ENCODE measurements around the gene PRPF19.

PRPF19 gene

DNA sequence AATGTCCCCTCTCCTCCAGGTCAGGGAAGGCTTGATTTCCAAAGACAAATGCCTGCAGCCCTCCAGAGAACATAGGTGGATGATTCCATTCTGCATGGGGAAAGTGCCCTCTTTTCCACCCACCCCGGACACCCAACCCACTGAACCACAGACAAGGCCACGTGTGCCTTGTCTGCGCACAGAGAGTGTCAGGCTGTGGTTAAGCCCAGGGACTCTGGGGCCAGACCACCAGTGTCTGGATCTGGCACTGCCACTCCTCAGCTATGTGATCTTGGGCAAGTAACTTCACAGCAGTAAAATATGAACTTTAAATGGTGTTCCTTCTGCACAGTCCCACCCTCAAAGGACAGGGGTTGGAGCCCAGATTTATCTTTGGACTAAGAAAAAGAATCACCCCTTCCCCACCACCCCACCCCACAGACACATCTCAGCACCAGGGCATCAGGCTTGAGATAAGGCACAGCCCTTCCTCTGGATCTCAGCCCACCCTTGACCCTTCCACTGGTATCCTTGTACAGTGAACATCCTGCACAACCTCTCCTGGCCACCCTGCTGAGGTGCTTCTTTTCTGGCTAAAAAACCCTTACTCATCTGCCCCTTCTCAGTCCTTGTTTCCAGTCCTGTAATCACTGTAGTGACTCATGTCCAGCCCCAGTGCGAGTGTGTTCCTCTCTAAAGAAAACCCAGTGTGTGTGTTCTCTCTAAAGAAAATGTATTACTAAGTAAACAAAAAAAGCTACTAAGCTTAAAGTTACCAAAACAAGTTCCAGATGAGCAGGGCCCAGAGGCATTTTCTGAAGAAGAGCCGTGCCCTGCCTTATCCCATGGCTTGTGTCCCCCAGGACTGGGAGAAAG, 48.8 kb downstream of the PRPF19 start:
- peak in 3 of 4 experiments; percentile 21 to 44 (median 32) for DNase-seq

- DNase-seq, result no peak
These were observed 50.4 kb downstream of the PRPF19 start, which contains the start of gene PTGDR2 for GRCh38 chr11:60855726-60856633. Gene PTGDR2 (minus strand): TSS chr11:60855950. CDS start chr11:60853722, 2,228 bp downstream.

- no peak for DNase-seq
These were observed 51.3 kb downstream of the PRPF19 start for GRCh38 chr11:60854847-60855725.

GRCh38 chr11:60854140-60854846, 52.1 kb downstream of the PRPF19 start:
- no peak for DNase-seq

DNA sequence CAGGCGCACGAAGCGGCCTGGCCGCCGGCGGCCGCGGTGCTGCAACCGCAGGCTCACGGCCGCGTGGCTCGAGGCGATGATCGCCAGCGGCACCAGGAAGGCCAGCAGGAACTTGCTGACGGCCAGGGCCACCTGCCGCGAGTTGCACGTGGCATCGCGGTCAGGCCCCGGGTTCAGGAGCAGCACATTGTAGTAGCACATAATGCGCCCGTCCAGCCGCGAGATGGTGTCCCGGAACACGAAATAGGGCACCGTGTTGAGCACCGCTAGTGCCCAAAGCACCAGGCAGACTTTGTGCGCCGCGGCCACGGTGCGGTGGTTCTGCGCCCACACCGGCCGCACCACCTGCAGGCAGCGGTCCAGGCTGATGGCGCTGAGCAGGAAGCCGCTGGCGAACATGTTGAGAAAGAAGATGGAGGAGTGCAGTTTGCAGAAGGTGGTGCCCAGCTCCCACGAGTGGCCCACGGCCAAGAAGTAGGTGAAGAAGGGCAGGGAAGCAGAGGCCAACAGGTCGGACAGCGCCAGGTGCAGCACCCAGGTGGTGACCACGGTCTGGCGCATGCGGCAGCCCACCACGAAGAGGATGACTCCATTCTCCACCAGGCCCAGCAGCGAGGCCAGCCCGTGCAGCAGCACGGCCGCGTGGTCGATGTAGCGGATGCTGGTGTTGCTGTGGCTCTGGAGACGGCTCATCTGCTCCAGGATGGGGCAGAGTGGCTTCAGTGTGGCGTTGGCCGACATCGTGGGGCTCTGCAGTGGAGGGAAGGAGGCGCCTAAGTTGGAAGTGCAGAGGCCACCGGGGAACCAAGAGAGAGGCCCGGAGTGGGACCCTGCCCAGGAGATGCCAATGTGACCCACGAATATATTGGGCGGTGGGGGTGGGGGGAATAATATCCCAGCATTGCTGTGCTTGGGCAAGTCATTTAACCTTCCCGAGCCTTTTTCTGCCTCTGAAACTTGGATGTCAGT, 53.1 kb downstream of the PRPF19 start:
- no peak for DNase-seq

DNA sequence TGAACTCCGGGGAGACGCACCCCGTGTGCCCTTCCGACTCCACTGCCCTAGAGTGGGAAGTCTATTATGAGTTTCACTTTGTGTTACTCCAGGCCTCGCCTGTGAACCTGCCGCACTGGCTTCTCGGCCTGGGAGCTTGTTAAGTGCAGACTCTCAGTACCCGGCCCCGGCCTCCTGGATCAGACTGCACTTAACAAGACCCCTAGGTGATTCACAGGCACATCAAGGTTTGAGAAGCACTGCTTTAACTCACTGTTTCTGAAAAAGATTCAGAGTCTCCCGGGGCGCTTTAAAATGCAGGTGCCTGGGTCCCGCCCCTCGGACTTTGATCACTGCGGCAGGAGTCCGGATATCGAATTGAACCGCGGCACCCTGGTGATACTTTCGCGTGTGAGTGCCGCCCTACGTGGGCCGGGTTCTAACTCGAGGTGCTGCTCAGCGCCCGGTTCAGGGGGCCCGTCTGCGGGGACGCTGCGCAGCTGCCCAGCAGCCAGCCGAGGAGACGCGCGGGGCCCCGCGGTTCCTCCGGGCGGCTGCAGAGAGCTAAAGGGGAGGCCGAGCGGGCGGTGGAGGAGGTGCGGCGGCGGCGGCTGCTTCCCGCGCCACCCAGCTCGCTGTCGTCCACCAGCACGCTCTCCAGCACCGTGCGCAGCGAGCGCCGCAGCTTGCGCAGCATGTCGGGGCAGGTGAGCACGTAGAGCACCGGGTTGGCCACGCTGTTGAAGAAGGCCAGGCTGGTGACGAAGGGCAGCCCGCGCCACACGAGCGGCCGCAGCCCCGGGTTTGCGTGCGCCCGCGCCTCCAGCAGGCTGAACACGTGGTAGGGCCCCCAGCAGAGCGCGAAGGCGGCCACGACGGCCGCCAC, 54.0 kb downstream of the PRPF19 start:
- DNase-seq, result no peak

GRCh38 chr11:60851327-60852104, 54.9 kb downstream of the PRPF19 start:
- no peak for DNase-seq

- DNase-seq, result no peak
These were observed 56.5 kb downstream of the PRPF19 start for GRCh38 chr11:60849641-60850520.

GRCh38 chr11:60848714-60849151, 57.7 kb downstream of the PRPF19 start:
- no peak for DNase-seq

- no peak for DNase-seq
These were observed 58.5 kb downstream of the PRPF19 start for GRCh38 chr11:60847896-60848295.

DNA sequence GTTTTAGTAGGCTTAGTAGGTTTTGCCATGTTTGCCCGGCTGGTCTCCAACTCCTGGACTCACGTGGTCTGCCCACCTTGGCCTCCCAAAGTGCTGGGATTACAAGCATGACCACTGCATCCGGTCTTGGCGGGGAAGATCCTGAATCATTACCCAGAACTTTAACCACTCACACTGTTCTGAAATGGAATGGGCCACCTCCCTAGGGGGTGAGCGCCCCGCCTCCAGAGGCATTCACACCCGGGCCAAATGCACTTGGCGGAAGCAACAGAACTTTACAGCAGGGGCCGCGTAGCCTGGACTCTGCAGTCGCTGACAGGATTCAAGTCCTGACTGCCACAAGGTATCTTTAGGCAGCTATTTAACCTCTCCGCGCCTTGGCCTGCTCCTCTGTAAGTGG, 59.1 kb downstream of the PRPF19 start:
- DNase-seq, result no peak

DNA sequence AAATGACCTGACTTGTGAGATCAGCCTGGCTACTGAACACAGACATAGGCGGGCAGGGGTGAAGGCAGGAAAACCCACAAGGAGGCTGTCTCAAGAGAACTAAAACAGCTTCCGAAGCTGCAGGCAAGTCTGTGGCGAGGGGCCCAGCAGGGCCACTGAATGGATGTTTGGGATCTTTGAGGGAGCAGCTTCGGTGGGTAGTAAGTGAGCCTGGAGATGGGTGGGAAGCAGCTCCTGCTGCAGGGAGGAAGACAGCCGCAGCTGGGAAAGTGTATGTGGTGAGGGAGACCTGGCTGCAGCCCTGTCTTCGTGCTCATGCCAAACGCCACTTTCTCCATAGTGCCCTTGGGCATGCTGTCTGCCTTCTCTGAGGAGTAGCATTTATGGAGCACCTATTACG, 61.0 kb downstream of the PRPF19 start:
- DNase-seq, result no peak

- no peak for DNase-seq
These were observed 61.5 kb downstream of the PRPF19 start for GRCh38 chr11:60844870-60845221.

- no peak for DNase-seq
These were observed 62.1 kb downstream of the PRPF19 start for GRCh38 chr11:60844045-60844869.

GRCh38 chr11:60842668-60843600, 63.5 kb downstream of the PRPF19 start:
- DNase-seq, result peak; percentile 9 to 54 (median 39)

All from suppressor macrophage (primary cell).